OCI-LY7 (cell line): ENCODE data around the gene RBM26.

Source experiments
- CTCF ChIP-seq: fragments of 200-600 bp; sonication (generic); conservative IDR thresholded peaks from 2 replicates; pipeline ENCODE4 v1.5.1; 2014; ENCODE audit warnings: mild to moderate bottlenecking, antibody characterized with exemption, low read length, moderate library complexity, mixed read lengths
- EZH2phosphoT487 ChIP-seq: fragments of 200-600 bp; sonication (generic); IDR thresholded peaks from 2 replicates; pipeline ENCODE4 v1.6.1; 2018; ENCODE audit warnings: low read depth, borderline replicate concordance, mild to moderate bottlenecking, mixed run types, antibody characterized with exemption, low read length, moderate library complexity, mixed read lengths

DNA sequence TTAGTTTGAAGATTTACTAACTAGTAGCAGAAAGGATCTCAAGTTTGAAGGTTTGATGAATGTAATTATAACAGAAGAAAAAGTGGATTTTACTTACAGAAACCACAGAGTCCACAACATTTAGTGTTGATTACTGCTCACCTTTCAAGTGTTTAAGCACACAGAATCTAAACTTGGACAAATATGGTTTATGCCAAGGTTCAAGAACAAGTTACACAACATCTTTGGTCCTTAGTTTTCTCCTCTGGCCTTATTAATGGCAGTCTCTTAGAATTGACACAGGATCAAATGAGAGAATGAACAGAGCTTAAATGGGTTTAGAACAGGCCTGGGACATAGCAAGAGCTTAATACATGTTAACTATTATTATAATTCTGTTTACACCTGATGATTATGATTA, 133.0 kb downstream of the RBM26 start:
- TF ChIP-seq CTCF (no peak), EZH2phosphoT487 (no peak)
